GM21619 (cell line): ENCODE measurements around the gene STMN1.
"Not testable (repeated sequence)": the region's sequence is repeated elsewhere in the genome, so short reads cannot be mapped to it uniquely, and the experiment has no call there.

ENCODE experiments used
- ATAC-seq: cut with Tn5 transposase; IDR thresholded peaks from one replicate; pipeline ENCODE4 v1.9.1; 2021; ENCODE audit not compliant: unreplicated experiment

Gene STMN1

GRCh38 chr1:25905680-25906643 is at the start of gene STMN1:
TSS of gene STMN1 (minus strand) at chr1:25906419. CDS start at chr1:25904676, 1,743 bp downstream.
- peak; percentile 71 for ATAC-seq

DNA sequence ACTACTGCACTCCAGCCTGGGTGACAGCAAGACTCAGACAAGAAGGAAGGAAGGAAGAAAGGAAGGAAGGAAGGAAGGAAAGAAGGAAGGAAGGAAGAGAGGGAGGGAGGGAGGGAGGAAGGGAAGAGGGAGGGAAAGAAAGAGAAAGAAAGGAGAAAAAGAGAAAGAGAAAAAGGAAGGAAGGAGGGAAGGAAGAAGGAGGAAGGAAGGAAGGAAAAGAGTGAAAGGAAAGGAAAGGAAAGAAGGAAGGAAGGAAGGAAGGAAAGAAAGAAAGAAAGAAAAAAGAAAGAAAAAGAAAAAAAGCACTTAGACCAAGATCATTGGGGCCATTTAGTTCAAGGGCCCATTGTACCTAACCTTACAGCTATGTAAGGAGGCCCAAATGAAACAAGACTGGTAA is 49.3 kb upstream of the STMN1 start:
- no peak for ATAC-seq

GRCh38 chr1:25954282-25954938 is 48.2 kb upstream of the STMN1 start:
- ATAC-seq: no peak

DNA sequence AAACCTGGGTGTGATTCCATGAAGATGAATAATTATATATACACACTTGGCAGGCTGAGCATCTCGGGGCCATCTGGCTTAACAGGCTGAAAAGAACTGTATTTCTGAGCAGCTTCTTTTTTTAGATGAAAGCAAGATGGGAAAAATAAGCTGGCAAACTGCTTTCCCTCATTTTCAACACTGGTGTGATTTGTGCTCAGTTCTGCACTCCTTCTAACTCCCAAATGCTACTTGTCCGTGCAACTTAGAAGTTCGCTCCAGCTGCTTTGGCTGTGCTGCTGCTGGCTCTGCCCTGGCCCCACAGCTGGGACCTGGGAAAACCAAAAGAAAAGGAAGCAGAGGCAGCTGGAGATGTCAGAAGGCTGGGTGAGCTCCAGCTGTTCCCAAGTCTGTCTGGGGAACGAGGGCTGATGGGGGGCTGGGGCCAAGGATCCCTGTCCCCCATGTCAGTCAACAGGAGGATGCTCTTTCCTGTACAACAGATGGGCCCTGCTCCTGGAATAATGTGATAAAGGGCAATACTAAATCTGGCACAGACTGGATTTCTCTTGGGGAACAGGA is 46.7 kb upstream of the STMN1 start:
- no peak for ATAC-seq

- ATAC-seq: no peak
Measured at GRCh38 chr1:25948641-25949040, 42.4 kb upstream of the STMN1 start.

GRCh38 chr1:25947027-25947426 is 40.8 kb upstream of the STMN1 start:
- ATAC-seq: no peak

DNA sequence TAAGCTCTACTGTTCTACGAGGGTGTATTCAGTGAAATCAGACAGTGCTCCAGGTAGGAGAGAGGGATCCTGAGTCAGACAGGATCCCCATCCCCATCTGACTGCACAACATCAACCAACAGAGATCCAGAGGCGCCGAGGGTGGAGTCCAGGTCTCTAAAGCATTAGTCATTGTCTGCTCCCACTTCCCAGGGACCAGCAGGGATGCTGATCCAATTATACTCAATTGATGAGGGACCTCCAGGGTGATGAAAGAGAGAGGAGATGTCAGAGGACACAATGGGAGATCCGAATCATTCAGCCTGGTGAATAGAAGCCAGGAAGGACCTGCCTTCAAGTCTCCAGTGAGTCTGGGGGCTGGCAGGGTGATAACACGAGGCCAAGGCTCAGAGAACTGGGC is 39.5 kb upstream of the STMN1 start:
- no peak for ATAC-seq

DNA sequence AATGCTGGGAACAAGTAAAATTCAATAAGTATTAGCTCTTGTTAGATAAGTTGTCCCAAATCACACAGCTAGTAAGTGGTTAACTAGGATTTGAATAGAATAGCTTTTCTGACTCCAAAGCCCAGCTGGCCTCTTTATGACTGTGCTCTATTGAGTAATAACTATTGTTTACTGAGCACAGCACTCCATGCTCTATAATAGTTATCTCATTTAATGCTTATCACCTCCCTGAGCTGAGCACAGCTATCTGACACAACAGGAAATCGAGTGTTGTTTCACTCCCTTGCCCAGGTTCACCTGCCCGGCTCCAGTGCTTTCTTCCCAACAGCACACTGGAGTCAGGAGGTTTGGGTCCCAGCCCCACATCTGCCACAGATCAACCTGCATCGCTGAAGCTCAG is 38.8 kb upstream of the STMN1 start:
- no peak for ATAC-seq

DNA sequence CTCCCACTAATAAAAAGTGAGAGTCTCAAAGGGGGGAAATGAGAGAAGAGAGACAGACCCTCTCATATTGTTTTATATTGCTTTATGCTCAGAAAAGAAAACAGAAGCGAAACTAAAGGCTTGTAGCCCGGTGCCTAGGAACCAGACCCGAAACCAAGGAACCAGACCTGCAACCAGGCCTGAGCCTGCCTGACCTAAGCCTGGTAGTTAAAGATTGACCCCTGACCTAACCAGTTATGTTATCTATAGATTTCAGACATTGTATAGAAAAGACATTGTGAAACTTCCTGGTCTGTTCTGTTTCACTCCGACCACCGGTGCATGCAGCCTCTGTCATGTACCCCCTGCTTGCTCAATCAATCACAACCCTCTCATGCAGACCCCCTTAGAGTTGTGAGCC is 37.3 kb upstream of the STMN1 start:
- not testable (repeated sequence) for ATAC-seq

DNA sequence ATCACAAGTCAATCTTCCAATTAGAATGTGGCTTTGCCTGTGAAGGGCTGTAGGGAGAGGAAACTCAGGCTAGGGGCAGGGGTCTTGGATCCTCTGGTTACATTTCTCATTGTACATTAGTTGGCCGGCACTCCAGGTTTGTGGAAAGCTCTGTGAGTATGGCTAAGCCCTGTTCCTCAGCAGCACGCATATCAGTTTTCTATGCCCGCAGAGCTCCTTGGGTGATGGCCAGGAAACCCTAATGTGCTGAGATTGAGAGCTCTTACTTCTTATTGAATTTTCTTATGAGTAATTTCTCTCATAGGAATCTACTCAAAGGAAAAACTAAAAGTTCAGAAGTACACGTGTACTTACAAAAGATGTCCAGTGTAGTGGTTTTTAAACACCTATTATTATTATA is 30.7 kb upstream of the STMN1 start:
- no peak for ATAC-seq

- no peak for ATAC-seq
Measured at GRCh38 chr1:25933479-25934365, 27.5 kb upstream of the STMN1 start.

DNA sequence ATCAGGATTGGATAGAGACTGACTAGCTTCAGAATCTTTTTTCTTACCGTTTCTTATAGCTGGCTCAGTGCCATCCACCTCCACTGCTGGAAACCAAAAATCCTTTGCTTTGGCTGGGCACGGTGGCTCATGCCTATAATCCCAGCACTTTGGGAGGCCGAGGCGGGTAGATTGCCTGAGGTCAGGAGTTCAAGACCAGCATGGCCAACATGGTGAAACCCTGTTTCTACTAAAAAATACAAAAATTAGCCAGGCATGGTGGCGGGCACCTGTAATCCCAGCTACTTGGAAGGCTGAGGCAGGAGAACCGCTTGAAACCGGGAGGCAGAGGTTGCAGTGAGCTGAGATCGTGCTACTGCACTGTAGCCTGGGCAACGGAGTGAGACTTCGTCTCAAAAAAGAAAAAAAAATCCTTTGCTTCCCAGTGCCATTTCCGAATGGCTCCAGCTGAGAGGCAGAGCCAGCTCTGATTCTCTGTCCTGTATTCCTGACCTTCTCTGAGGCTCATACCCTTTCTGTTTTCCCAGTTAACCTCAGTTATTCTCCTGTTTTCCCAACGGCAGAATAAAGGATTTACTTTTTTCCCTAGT is 26.7 kb upstream of the STMN1 start:
- not testable (repeated sequence) for ATAC-seq

- no peak for ATAC-seq
Measured at GRCh38 chr1:25932321-25932720, 26.1 kb upstream of the STMN1 start.

DNA sequence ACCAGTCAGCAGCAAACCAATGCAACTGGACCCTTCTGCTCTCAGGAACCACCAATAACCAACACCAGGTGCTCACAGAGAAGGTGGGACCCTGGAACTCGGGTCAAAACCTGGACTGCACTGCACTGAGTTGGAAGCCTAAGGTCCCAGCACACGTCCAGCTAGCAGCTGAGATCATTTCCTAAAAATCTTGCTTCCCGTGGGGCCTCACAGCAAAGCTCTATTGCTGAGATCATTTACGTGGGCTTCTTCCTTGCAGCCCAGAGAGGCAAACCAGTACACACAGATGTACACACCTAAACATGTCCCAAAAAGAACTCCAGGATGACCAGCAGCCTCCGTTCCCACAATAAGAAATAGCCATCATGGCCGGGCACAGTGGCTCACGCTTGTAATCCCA is 22.8 kb upstream of the STMN1 start:
- no peak for ATAC-seq

DNA sequence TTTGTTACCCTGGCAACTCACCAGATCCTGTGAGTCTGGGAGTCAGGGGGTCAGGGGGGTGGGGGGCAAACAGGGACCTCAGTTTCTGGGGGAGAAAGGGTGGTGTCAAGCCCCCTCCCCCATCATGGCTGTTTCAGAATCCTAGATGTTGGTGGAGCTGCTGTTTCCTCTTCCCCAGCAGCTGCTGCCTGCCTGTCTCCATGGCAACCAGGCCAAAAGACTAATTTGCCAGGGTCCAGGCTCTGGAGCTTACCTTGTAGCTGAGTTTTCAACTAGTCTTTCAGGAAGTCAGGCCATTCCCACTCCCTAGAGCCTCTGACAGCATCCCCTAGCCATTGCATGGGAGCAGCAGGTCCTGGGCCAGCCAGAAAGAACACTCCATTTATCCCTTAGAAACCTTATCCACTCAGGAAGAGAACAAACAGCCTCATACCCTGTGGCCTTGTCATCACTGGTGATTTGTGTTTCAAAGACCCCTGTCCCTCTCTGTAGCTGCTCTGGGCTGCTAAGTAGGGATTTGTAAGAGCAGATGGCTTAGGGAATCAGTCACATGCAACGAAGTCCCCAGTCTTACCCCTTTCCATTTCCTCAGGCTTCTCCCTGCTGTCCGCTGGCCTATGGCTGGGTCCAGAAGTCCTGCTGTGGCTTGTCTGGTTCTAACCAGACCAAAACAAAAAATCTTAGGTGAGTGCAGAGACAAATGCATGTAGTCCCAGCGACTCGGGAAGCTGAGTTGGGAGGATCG is 21.5 kb upstream of the STMN1 start:
- no peak for ATAC-seq

DNA sequence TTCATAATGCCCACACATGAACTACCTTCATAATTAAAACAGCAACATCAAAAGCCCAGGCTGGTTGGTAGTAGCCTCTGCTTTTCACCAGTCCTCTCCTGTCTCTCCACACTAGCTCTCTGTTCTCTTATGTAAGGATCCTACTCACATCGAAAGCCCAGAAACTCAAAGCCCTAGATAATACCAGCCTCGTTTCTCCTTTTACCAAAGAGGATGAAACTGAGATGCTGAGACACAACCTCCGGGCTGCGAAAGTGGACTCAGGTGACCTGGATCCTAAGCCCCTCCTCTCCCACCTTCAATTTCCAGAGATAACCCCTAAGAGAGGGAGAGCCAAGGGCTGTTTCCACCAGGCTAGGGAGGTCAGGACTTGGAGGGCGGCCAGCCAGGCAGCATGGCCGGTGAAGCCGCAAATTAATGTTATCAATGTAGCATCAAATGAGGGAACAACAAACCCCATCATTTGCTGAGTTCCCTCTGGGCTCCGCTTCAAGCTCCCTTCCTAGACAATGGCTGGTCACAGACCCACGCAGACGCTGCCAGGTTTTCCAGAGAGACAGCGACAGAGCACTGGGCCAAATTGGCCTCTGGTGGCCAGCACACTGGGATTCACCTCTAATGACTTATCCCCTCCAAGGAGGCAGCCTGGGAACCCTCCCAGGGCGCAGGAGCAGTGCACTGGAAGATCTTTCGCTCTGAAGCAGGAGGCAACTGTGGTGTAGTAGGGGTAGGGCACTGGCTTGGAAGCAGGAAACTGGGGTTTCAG is 20.7 kb upstream of the STMN1 start:
- no peak for ATAC-seq

DNA sequence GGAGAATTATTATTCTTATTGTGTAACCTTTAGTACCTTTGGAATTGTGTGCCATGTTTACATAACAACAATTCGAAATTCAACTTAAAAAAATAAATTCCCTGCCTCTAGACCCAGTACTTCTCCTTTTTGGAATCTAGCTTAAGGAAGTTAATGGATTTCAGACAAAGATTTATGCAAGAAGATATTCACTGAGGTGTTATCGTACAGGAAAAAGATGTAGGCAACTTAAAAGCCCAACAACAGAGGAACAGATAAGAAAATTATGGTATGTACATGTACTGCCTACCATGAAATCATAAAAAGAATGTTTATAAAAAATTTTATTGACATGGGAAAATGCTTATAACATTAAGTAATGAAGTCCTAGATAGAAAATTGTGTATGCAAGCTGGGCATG is 18.2 kb upstream of the STMN1 start:
- ATAC-seq: no peak

DNA sequence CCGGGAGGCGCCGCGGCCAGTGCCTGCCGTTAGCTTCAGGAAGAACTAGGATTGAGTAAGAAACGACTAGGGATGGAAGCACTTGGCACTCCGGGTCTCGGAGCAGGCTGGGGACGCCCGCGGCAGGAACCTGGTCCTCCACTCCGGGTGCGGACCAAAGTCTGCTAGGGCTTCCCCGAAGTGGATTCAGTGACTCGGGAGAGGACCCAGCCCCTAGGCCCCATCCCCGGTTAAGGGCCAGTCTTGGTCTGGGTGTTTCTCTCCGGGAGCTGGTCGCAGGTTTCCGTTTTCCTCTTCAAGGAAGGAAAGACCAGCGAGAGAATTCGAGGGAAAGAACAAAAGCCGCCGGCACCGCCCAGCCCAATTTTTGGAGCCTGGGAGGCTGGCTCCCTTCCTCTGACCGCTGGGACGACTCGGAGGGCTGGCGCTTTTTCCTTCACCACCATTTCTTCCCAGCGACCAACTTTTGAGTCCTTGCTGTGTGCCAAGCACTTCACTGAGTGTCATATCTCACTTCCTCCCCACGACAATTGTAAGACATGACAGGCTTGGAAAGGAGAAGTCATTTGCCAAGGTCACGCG is 16.8 kb upstream of the STMN1 start:
- ATAC-seq: no peak
